OCI-LY1 (cell line): Measurements from ENCODE around the gene P4HA3.

ENCODE experiments used
- CTCF ChIP-seq: fragments of 200-600 bp; sonication (generic), shearing (Covaris generic); IDR thresholded peaks from 2 replicates; pipeline ENCODE4 v1.5.1; 2017; ENCODE audit warnings: mild to moderate bottlenecking, antibody characterized with exemption, low read length, moderate library complexity, mixed read lengths
- EZH2 ChIP-seq: fragments of 200-600 bp; sonication (generic), shearing (Covaris generic); IDR thresholded peaks from 2 replicates; pipeline ENCODE4 v1.8.0; 2017; ENCODE audit warnings: borderline replicate concordance, mixed run types, mild to moderate bottlenecking, antibody characterized with exemption, low read length, moderate library complexity, mixed read lengths

GRCh38 chr11:74307434-74307833 lies 4.0 kb downstream of the P4HA3 start:
- TF ChIP-seq CTCF (no peak), EZH2 (no peak)
